ENCODE data around the gene KCP. TPM values are rescaled to one million over a fixed set of nuclear protein-coding genes. Genes with fewer than 3 reads are reported as not detected.

KCP gene
- total RNA-seq, 1 experiment from 2014 or later, result 0.68 TPM

DNA sequence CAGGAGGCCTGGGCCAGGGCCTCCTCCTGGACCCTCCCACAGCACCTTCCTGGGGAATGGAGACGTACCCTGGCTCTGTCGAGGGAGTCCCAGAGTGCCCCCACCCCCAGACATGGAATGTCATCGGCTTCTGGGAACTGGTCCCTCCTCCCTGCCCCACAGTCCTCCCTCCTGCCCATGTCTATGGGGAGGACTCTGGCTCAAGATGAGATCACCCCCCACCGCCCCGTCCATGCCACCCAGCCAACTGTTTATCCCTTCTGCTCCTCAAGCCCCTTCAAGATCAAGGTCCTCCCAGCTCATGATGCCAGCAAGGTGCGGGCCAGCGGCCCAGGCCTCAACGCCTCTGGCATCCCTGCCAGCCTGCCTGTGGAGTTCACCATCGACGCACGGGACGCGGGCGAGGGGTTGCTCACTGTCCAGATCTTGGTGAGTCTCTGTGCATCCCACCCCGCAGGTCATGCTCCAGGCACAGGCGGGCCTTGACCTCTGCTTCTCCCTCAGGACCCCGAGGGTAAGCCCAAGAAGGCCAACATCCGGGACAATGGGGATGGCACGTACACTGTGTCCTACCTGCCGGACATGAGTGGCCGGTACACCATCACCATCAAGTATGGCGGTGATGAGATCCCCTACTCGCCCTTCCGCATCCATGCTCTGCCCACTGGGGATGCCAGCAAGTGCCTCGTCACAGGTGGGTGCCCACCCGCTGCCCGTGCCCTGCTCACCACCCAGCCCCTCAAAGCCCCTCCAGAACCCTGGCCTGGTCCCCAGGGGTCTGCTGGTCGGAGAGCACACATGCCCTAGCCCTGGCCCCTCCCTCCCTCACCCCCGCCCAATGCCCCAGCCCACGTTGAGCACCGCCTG lies 62.0 kb downstream of the KCP start:
- peaks cover 20% of the 10 kb centered on the region for H3K27me3 Mint-ChIP-seq (ENCODE audit: insufficient read depth, unreplicated experiment)
- ChIA-PET CTCF (interaction anchor here (0.6 kb wide), 1 partner anchor 13 kb away, joined by 3 read pairs; no protein-coding TSS in a partner anchor), POLR2A (no interaction called here)
- no peak overlapping the region for H3K27ac Mint-ChIP-seq (ENCODE audit: low read depth, unreplicated experiment)
- H3K4me3 Mint-ChIP-seq (ENCODE audit: unreplicated experiment), result no peak overlapping the region
- BruUV-seq (replicated peaks), result no TSS peak
- DNase-seq (ENCODE audit: unreplicated experiment), result no peak
- intact Hi-C loops (cut with micrococcal nuclease), result no loop called here
- H3K4me1 Mint-ChIP-seq (ENCODE audit: insufficient read depth, unreplicated experiment), result no peaks in the 10 kb centered on the region
- no peaks in the 10 kb centered on the region for H3K36me3 Mint-ChIP-seq (ENCODE audit: insufficient read depth, unreplicated experiment)
- no peaks in the 10 kb centered on the region for H3K9me3 Mint-ChIP-seq (ENCODE audit: unreplicated experiment)
- TF ChIP-seq, protein P1, sequence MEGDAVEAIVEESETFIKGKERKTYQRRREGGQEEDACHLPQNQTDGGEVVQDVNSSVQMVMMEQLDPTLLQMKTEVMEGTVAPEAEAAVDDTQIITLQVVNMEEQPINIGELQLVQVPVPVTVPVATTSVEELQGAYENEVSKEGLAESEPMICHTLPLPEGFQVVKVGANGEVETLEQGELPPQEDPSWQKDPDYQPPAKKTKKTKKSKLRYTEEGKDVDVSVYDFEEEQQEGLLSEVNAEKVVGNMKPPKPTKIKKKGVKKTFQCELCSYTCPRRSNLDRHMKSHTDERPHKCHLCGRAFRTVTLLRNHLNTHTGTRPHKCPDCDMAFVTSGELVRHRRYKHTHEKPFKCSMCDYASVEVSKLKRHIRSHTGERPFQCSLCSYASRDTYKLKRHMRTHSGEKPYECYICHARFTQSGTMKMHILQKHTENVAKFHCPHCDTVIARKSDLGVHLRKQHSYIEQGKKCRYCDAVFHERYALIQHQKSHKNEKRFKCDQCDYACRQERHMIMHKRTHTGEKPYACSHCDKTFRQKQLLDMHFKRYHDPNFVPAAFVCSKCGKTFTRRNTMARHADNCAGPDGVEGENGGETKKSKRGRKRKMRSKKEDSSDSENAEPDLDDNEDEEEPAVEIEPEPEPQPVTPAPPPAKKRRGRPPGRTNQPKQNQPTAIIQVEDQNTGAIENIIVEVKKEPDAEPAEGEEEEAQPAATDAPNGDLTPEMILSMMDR (IDR thresholded peaks at IDR 0.05; ENCODE audit: unreplicated experiment), result no peak

GRCh38 chr7:128847721-128848211 lies 62.7 kb downstream of the KCP start:
- intact Hi-C loops (cut with micrococcal nuclease), result no loop called here
- DNase-seq (ENCODE audit: unreplicated experiment), result no peak
- Mint-ChIP-seq H3K4me1 (ENCODE audit: insufficient read depth, unreplicated experiment) (no peaks in the 10 kb centered on the region), H3K27me3 (ENCODE audit: insufficient read depth, unreplicated experiment) (peaks cover 12% of the 10 kb centered on the region), H3K36me3 (ENCODE audit: insufficient read depth, unreplicated experiment) (no peaks in the 10 kb centered on the region), H3K27ac (ENCODE audit: low read depth, unreplicated experiment) (no peak overlapping the region), H3K9me3 (ENCODE audit: unreplicated experiment) (no peaks in the 10 kb centered on the region), H3K4me3 (ENCODE audit: unreplicated experiment) (no peak overlapping the region)
- ChIA-PET CTCF (interaction anchor here (0.6 kb wide), 2 partner anchors 14 to 90 kb away, joined by 3 read pairs; partner anchors contain the start of gene IRF5), POLR2A (no interaction called here)
- BruUV-seq (replicated peaks), result no TSS peak
- TF ChIP-seq, protein P1 (IDR thresholded peaks at IDR 0.05; ENCODE audit: unreplicated experiment), result no peak

DNA sequence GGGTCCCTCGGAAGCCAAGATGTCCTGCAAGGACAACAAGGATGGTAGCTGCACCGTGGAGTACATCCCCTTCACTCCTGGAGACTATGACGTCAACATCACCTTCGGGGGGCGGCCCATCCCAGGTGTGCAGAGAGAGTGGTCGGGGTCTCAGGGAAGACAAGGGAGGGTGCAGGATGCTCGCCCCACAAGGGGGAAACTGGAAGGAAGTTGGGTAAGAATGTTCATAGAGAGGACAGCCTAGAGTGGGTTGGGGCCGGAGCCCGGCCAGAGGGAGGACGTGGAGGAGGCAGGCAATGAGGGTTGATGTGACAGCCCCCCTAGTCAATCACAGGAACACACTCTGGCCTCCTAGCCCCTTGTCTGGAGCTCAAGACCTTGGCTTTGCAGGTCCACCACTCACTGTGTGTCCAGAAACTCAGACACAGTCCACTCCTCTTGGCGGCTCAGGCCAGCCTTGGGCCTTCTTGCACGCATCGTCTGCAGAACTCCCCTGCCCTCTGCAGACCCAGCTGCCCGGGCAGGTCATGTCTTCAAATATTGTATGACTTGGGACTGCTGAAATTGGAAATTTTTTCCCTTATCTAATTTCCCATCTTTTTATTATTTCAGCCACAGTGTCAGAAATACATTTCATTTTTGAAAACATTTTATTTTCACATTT lies 63.6 kb downstream of the KCP start:
- no TSS peak for BruUV-seq (replicated peaks)
- H3K27ac Mint-ChIP-seq (ENCODE audit: low read depth, unreplicated experiment), result no peak overlapping the region
- no peaks in the 10 kb centered on the region for H3K4me1 Mint-ChIP-seq (ENCODE audit: insufficient read depth, unreplicated experiment)
- TF ChIP-seq, protein P1 (IDR thresholded peaks at IDR 0.05; ENCODE audit: unreplicated experiment), result no peak
- intact Hi-C loops (cut with micrococcal nuclease), result no loop called here
- CTCF ChIA-PET, result interaction anchor here (0.6 kb wide), 1 partner anchor 91 kb away, joined by 3 read pairs; the partner anchor contains the start of gene IRF5
- no peak for DNase-seq (ENCODE audit: unreplicated experiment)
- H3K36me3 Mint-ChIP-seq (ENCODE audit: insufficient read depth, unreplicated experiment), result no peaks in the 10 kb centered on the region
- no peak overlapping the region for H3K4me3 Mint-ChIP-seq (ENCODE audit: unreplicated experiment)
- POLR2A ChIA-PET, result no interaction called here
- peaks cover 10% of the 10 kb centered on the region for H3K27me3 Mint-ChIP-seq (ENCODE audit: insufficient read depth, unreplicated experiment)
- H3K9me3 Mint-ChIP-seq (ENCODE audit: unreplicated experiment), result no peaks in the 10 kb centered on the region

DNA sequence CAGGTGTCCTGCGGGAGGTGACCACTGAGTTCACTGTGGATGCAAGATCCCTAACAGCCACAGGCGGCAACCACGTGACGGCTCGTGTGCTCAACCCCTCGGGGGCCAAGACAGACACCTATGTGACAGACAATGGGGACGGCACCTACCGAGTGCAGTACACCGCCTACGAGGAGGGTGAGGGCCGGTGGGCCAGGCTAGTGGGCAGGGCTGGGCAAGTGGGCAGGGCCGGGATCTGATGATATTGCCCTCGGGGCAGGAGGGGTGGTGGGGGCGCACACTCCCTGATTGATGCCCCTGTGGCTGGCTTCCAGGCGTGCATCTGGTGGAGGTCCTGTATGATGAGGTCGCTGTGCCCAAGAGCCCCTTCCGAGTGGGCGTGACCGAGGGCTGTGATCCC lies 64.5 kb downstream of the KCP start:
- no TSS peak for BruUV-seq (replicated peaks)
- H3K27ac Mint-ChIP-seq (ENCODE audit: low read depth, unreplicated experiment), result no peak overlapping the region
- no peak overlapping the region for H3K4me3 Mint-ChIP-seq (ENCODE audit: unreplicated experiment)
- POLR2A ChIA-PET, result no interaction called here
- CTCF ChIA-PET, result no interaction called here
- H3K27me3 Mint-ChIP-seq (ENCODE audit: insufficient read depth, unreplicated experiment), result peaks cover 10% of the 10 kb centered on the region
- no peaks in the 10 kb centered on the region for H3K9me3 Mint-ChIP-seq (ENCODE audit: unreplicated experiment)
- H3K36me3 Mint-ChIP-seq (ENCODE audit: insufficient read depth, unreplicated experiment), result no peaks in the 10 kb centered on the region
- intact Hi-C loops (cut with micrococcal nuclease), result no loop called here
- DNase-seq (ENCODE audit: unreplicated experiment), result no peak
- TF ChIP-seq, protein P1 (IDR thresholded peaks at IDR 0.05; ENCODE audit: unreplicated experiment), result no peak
- no peaks in the 10 kb centered on the region for H3K4me1 Mint-ChIP-seq (ENCODE audit: insufficient read depth, unreplicated experiment)
